ENCODE data around the gene PDAP1.
"Not testable (repeated sequence)": the region's sequence is repeated elsewhere in the genome, so short reads cannot be mapped to it uniquely, and the experiment has no call there.

Gene PDAP1

DNA sequence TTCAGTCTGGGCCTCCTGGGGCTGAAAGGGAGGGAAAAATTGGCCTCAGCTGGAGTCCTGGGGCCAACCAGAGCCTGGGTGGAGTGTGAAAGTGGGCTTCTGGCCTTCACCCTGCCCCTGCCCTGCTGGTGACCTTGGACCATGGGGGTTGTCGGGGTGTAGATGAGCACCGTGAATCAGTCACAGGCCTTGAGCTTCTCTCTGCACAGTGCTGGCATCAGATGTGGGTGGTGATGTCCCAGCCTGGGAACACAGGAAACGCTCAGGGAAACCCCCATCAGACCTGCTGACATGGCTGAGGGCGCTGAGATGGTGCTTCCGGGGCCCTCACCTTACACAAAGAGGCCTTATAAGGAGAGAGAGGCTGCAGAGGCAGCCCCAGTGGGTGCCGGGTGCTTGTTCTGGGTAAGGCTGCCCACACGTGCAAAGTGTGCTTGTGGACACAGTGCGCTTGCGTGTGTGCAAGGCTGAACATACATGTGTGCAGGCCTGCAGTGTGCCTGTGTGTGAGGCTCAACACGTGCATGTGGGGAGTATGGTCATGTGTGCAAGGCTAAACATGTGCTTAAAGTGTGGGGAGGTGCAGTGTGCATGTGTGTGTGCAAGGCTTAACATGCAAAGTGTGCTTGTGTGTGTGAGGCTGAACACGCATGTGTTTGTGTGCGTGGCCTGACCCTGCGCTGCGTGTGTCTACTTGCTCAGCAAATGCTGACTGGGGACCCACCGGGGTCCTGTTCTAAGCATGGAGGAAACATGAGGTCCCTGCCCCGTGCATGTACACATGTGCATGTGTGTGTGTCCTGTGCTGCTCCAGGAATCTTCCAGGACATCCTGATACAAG is 27.4 kb downstream of the PDAP1 start:
- Mint-ChIP-seq H3K27me3 (no peaks in the 10 kb centered on the region), H3K4me3 (peak overlapping the region; percentile 82), H3K9me3 (no peaks in the 10 kb centered on the region), H3K4me1 (ENCODE audit: low read depth) (peaks cover 75% of the 10 kb centered on the region), H3K36me3 (ENCODE audit: low read depth) (peaks cover 41% of the 10 kb centered on the region), H3K27ac (peak overlapping the region; percentile 98)

DNA sequence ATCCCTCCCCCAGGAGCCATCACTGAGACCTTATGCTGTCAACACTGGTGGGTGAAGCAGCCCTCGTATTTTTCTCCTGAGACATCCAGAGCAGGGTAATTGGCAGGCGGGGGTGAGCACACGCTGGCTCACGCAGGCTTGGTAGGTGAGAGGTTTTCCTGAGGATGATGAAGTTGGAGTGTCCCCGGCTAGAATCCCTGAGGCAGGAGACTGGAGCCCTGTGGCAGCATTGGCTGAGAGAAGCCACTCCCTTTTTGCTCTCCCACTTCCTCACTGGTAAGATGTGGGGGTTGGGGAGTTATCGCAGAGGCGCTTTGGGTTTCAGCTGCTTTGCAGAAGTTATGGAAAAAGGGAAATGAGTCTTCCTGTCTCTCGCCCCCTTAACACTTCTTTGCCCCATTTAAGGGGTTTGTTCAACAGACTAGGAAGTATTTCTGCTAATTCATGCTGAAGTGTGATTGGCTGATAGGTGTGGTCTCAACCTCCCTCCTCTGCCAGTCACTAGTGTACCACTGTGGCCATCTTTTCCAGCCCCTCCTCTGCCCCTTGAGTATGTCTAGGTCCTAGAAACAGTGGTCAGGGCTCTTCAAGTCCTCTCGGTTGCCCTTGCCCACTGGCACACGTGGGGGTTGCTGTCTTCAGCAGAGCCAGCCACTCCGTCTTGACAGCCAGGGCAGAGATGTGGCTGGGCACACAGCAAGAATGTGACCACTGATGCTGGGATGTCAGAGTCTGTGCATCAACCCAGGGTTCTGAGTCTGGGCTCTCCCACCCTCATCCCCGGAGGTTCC is 28.2 kb downstream of the PDAP1 start:
- H3K27me3 Mint-ChIP-seq = no peaks in the 10 kb centered on the region
- H3K36me3 Mint-ChIP-seq (ENCODE audit: low read depth) = peaks cover 41% of the 10 kb centered on the region
- peak overlapping the region; percentile 82 for H3K4me3 Mint-ChIP-seq
- no peaks in the 10 kb centered on the region for H3K9me3 Mint-ChIP-seq
- peaks cover 76% of the 10 kb centered on the region for H3K4me1 Mint-ChIP-seq (ENCODE audit: low read depth)
- H3K27ac Mint-ChIP-seq = peak overlapping the region; percentile 98

DNA sequence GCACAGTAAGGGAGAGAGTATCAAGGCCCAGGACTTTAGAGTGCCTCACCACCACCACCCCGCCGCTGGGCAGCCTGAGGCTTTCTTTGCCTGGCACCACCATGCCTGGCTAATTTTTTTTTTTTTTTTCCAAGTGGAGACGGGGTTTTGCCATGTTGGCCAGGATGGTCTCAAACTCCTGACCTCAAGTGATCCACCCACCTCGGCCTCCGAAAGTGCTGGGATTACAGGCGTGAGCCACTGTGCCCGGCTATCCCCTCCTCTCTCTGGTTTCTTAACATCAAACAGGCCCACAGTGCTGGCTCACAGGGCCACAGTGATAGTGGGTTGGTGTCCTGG is 28.7 kb downstream of the PDAP1 start:
- H3K36me3 Mint-ChIP-seq (ENCODE audit: low read depth) = peaks cover 41% of the 10 kb centered on the region
- H3K4me1 Mint-ChIP-seq (ENCODE audit: low read depth) = peaks cover 76% of the 10 kb centered on the region
- not testable (repeated sequence) for H3K9me3 Mint-ChIP-seq

DNA sequence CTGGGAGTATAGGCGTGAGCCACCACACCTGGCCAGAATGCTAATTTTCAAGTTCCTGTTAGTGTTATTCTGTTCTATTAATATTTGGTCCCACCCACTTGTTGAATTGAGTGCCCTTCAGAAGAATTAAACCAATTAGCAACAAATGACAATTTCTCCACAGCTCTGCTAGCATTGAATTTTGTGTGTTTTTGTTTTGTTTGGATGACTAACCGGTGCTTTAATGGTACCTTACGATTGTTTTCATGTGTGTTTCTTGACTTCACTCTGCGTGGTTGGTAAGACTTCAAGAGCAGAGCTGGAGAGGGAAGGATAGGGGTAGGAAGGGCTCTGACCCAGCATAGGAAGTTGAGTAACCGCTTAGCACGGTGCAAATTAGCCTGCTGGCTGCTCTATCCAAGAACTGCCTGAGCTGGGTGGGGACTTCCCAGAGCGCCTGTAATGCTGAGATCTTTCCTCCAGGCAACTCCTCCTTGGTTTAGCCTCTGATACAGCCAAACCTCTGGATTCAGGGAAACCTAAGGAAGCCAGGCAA is 29.3 kb downstream of the PDAP1 start:
- Mint-ChIP-seq H3K9me3 (no peaks in the 10 kb centered on the region), H3K27me3 (no peaks in the 10 kb centered on the region), H3K4me3 (peak overlapping the region; percentile 82), H3K4me1 (ENCODE audit: low read depth) (peaks cover 70% of the 10 kb centered on the region), H3K27ac (peak overlapping the region; percentile 98), H3K36me3 (ENCODE audit: low read depth) (peaks cover 41% of the 10 kb centered on the region)

More for the DNA sequence above, 28.7 kb downstream of the PDAP1 start:
- peak overlapping the region; percentile 82 for H3K4me3 Mint-ChIP-seq
- peak overlapping the region; percentile 98 for H3K27ac Mint-ChIP-seq
- H3K27me3 Mint-ChIP-seq = not testable (repeated sequence)

DNA sequence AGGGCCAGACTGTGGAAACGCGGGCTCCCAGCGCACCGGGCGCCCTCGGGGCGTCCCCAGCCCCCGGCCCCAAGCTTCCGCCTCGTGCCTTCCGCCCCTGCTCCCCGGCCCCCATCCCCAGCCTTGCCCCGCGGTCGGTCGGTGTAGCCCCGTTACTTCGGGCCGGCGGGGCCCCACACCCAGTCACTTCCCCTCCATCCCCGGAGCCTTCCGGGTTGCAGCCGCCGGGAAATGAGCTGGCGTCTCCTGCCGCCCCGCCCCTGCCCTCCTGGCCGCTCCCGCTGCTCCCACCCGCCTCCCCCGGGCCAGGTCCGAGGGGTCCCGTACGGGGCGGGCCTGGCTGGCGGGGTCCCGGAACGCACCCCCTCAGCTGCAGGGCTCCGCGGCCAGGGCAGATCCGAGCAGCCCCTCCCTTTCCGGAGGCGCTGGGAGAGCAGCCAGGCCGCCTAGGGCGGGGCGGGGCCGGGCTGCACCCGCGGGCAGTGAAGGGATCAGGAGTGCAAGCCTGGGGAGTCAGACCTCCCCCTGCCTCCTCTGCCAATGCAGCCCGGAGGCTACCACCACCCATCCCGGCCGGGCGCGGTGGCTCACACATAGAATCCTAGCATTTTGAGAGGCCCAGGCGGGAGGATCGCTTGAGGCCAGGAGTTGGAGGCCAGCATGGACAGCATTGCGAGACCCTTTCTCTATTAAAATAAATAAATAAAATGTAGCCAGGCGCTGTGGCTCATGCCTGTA is 33.2 kb downstream of the PDAP1 start:
- Mint-ChIP-seq H3K4me1 (ENCODE audit: low read depth) (peaks cover 55% of the 10 kb centered on the region), H3K27ac (peak overlapping the region; percentile 76), H3K27me3 (no peaks in the 10 kb centered on the region), H3K9me3 (no peaks in the 10 kb centered on the region), H3K36me3 (ENCODE audit: low read depth) (peaks cover 27% of the 10 kb centered on the region), H3K4me3 (peak overlapping the region; percentile 85)

DNA sequence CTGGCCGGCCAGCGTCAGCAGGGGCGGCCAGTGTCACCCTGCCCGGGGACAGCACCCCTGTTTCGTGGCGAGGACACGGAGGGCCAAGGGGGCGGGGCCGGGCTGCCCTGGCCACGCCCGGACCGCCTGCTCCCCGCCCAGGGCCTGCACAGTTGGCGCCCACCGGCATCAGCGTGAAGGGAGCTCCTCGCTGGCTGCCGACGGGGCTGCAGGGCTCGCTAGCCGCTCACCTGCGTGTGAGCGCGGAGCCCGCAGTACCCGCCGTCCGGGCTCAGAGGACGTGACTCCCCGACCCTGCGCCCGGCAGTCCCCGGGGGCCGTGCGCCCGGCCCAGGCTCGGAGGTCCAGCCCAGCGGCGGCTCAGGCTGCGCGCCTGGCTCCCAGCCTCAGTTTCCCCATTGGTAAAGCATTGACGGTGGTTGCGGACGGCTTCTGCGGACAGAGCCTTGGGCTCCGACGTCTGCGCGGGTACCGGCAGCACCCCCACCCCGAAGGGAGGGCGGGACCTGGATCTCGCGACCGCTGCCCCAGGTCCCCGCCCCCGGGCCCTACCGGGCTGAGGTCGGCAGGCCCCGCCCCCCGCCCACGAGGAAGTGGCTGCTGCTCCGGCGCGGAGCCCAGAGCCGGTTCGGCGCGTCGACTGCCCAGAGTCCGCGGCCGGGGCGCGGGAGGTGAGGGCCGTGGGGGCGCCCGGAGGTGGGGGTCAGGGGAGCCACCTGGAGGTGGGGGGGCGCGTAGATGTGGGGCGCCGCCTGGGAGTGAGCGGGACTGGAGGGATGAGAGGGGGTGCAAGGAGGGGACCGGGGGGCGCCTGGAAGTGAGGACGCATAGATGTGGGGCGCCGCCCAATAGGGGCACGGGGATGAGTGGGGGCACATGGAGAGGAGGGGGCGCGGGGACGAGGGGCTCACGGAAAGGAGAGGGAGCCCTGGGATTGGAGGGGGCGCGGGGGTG is 34.0 kb downstream of the PDAP1 start, which contains the start of gene ARPC1B:
TSS of gene ARPC1B (plus strand) at position 620 of the 954 bp plus-strand sequence. CDS start 10,985 bp downstream, outside the sequence.
- H3K4me1 Mint-ChIP-seq (ENCODE audit: low read depth) = peaks cover 46% of the 10 kb centered on the region
- no peaks in the 10 kb centered on the region for H3K27me3 Mint-ChIP-seq

DNA sequence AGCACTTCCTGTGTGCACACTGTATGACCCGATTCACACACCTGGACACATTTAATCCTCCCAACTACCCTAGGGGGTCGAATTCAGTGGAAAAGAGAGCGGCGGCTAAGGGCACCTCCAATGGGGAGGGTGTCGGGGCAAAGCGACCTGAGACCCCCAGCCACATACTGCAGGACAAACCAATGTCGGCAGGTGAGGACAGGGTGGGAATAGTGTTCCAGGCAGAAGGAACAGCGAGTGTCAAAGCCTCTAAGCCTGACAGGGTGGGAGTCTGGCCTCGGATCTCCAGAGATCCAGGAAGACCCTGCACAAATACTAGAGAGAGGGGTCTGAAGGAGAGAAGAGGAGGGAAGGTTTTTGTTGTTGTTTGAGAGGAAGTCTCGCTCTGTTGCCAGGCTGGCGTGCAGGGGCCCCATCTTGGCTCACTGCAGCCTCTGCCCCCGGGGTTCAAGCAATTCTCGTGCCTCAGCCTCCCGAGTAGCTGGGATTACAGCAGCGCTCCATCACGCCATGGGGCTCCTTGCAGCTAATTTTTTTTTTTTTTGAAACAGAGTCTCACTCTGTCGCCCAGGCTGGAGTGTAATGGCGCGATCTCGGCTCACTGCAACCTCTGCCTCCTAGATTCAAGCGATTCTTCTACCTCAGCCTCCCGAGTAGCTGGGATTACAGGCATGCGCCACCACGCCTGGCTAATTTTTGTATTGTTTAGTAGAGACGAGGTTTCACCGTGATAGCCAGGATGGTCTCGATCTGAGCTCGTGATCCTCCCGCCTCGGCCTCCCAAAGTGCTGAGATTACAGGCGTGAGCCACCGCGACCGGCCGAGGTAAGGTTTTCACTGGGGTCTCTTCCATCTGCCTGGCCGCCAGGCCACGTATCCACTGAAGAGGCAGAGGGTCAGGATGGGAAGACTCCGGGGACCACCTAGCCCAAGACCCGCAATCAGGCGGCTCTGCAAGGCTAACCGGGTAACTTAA is 35.0 kb downstream of the PDAP1 start:
- Mint-ChIP-seq H3K27ac (peak overlapping the region; percentile 55), H3K4me3 (peak overlapping the region; percentile 79), H3K36me3 (ENCODE audit: low read depth) (peaks cover 18% of the 10 kb centered on the region), H3K9me3 (no peaks in the 10 kb centered on the region), H3K27me3 (no peaks in the 10 kb centered on the region), H3K4me1 (ENCODE audit: low read depth) (peaks cover 39% of the 10 kb centered on the region)

More for the DNA sequence above, 34.0 kb downstream of the PDAP1 start, which contains the start of gene ARPC1B:
- H3K36me3 Mint-ChIP-seq (ENCODE audit: low read depth) = peaks cover 23% of the 10 kb centered on the region
- peak within 1 kb of the TSS; percentile 85 for H3K4me3 Mint-ChIP-seq
- H3K27ac Mint-ChIP-seq = peak within 1 kb of the TSS; percentile 76
- H3K9me3 Mint-ChIP-seq = no peaks in the 10 kb centered on the region

DNA sequence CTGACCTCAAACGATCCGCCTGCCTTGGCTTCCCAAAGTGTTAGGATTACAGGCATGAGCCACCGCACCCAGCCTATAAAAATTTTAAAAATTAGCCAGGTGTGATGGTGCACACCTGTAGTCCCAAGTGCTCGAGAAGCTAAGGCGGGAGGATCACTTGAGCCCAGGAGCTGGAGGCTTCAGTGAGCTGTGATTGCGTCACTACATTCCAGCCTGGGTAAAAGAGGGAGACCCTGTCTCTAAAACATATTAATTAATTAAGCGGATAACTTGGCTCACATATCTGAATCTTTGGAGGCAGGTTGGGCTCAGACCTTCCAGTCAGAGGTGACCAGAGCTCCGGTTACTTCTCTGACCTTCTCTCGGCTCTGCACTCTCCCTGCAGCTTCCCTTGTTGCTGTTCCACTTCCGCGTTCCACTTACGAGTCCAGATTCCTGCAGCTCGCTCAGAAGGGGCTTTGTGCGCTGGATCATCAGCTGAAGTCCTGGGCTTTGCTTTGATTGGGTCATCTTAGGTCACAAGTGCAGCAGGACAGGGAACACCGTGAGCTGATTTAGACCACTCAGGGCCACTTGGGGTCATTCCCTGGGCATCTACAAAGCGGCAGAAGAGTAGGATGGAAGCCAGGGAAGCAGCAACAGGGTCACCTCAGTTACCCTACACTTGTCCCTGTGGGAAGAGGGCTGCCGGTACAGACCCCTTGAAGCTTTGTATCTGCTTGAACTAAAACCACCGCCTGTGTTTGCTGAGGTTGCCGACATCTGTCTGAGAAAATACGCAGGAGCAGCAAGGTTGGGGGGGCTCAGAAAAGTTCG is 35.9 kb downstream of the PDAP1 start:
- Mint-ChIP-seq H3K36me3 (ENCODE audit: low read depth) (peaks cover 11% of the 10 kb centered on the region), H3K4me3 (peak overlapping the region; percentile 79), H3K4me1 (ENCODE audit: low read depth) (peaks cover 30% of the 10 kb centered on the region), H3K27ac (no peak overlapping the region), H3K27me3 (no peaks in the 10 kb centered on the region), H3K9me3 (no peaks in the 10 kb centered on the region)

DNA sequence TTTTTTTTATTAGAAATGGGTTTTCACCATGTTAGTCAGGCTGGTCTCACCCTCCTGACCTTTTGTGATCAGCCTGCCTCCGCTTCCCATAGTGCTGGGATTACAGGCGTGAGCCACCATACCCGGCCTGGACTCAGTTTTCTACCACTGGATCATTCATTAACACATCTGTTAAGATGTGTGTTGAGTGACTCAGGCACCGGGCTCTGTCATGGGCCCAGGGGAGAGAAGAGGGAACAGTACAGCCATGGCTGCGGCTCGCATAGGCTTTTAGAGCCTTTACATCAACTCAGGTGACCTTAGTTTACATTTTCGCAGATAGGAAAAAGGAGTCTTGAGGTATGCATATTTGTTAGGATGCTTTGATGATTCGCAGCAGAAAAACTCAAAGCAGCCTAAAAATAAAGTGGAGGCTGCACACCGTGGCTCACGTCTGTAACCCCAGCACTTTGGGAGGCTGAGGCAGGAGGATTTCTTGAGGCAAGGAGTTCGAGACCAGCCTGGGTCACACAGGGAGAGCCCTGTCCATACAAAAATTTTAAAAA is 36.9 kb downstream of the PDAP1 start:
- peaks cover 20% of the 10 kb centered on the region for H3K4me1 Mint-ChIP-seq (ENCODE audit: low read depth)
- H3K4me3 Mint-ChIP-seq = no peak overlapping the region
- H3K36me3 Mint-ChIP-seq (ENCODE audit: low read depth) = peaks cover 12% of the 10 kb centered on the region
- no peaks in the 10 kb centered on the region for H3K27me3 Mint-ChIP-seq
- H3K27ac Mint-ChIP-seq = no peak overlapping the region
- H3K9me3 Mint-ChIP-seq = no peaks in the 10 kb centered on the region

DNA sequence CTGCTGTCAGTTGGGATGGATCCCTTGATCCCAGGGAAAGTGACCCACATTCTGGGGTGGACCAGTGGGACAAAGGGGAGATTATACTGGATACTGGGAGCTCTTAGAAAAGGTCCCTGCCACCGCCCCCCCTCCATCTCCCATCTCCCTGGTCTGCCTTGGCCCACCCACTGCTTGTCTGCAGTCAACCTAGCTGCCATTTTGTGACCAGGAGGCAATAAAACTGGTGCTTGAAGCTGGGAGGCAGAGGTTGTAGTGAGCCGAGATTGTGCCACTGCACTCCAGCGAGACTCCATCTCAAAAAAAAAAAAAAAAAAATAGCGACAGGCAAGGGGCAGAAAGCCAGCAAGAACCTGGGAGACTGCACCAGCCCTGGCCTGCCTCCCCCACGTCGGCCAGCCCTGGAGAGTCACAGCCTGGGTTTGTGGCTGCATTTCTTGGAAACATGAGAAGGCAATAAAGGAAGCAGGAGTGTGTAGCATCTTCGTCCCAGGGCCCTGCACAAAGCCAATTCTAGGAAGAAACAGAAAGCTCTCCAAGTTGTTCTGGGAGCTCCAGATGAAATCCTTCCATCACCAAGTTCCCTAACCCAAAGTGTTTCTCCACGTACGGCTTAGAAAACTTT is 38.5 kb downstream of the PDAP1 start:
- H3K27me3 Mint-ChIP-seq = no peaks in the 10 kb centered on the region
- H3K4me3 Mint-ChIP-seq = no peak overlapping the region
- peaks cover 15% of the 10 kb centered on the region for H3K4me1 Mint-ChIP-seq (ENCODE audit: low read depth)
- H3K9me3 Mint-ChIP-seq = no peaks in the 10 kb centered on the region
- no peak overlapping the region for H3K27ac Mint-ChIP-seq
- peaks cover 20% of the 10 kb centered on the region for H3K36me3 Mint-ChIP-seq (ENCODE audit: low read depth)

DNA sequence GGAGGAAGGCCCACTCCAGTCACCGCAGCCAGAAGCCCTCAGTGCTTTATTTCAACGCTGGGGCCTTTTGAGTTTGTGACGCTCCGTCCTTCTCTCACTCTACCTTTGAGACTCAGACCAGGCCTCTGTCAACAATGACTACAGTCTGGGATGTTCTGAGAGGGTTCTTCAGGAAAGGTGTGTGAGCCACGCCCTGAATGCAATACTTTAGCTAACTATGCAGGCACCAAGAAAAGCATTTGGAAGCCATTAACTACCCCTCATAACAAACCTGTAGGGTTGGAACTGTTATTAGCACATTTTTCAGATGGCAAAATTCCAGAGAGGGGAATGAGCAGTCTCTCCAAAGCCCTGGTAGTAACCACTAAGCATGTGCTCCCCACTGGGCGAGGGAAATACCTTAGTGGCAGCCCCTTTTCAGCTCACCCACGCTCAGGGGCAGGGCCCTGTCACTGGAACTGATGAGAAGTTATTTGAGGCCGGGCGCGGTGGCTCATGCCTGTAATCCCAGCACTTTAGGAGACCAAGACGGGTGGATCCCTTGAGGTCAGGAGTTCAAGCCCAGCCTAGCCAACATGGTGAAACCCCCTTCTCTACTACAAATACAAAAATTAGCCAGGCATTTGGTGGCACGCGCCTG is 39.5 kb downstream of the PDAP1 start:
- H3K27ac Mint-ChIP-seq = peak overlapping the region; percentile 22

More for the DNA sequence above, 39.5 kb downstream of the PDAP1 start:
- no peaks in the 10 kb centered on the region for H3K27me3 Mint-ChIP-seq
- H3K4me3 Mint-ChIP-seq = no peak overlapping the region
- peaks cover 27% of the 10 kb centered on the region for H3K36me3 Mint-ChIP-seq (ENCODE audit: low read depth)
- peaks cover 14% of the 10 kb centered on the region for H3K4me1 Mint-ChIP-seq (ENCODE audit: low read depth)
- H3K9me3 Mint-ChIP-seq = no peaks in the 10 kb centered on the region
